Activated CD4-positive, alpha-beta memory T cell treated with anti-CD3 and anti-CD28 coated beads, Interleukin-2, amount 10 ng/mL, durations not matched to agents 7 days and 5 days (primary cell): ENCODE measurements around the gene PIK3R2. TPM values are rescaled to one million over a fixed set of nuclear protein-coding genes. Genes with fewer than 3 reads are reported as not detected.
A peak's percentile ranks its signal among the peaks of the same experiment; 100 is the strongest.

ENCODE experiments used
- CTCF ChIA-PET: fragments of 350-600 bp; sonication (Branson Sonifier 250); formaldehyde crosslinking; loops from one replicate; lab custom pipeline; 2021; ENCODE audit warnings: antibody characterized with exemption, inconsistent platforms; lab: Charles Lee
- POLR2A ChIA-PET: fragments of 350-600 bp; sonication (Branson Sonifier 250); formaldehyde crosslinking; loops from one replicate; lab custom pipeline; 2021; ENCODE audit warnings: antibody characterized with exemption; lab: Charles Lee
- DNase-seq: peaks from one replicate; pipeline ENCODE4 v3.0.0-alpha.2; 2020
- H3K27ac Mint-ChIP-seq: one replicate; pipeline ENCODE4 v1.8.0; 2021; ENCODE audit warnings: mild to moderate bottlenecking, mixed read lengths
- H3K27me3 Mint-ChIP-seq: one replicate; pipeline ENCODE4 v1.8.0; 2021; ENCODE audit warnings: mixed read lengths
- H3K36me3 Mint-ChIP-seq: one replicate; pipeline ENCODE4 v1.8.0; 2021; ENCODE audit warnings: low read depth, mixed read lengths
- H3K4me1 Mint-ChIP-seq: one replicate; pipeline ENCODE4 v1.8.0; 2021; ENCODE audit warnings: mixed read lengths
- H3K4me3 Mint-ChIP-seq: one replicate; pipeline ENCODE4 v1.8.0; 2021; ENCODE audit warnings: mild to moderate bottlenecking, mixed read lengths
- H3K9me3 Mint-ChIP-seq: one replicate; pipeline ENCODE4 v1.8.0; 2021; ENCODE audit warnings: mixed read lengths
- total RNA-seq, 2 experiments: library from RNA; stranded (reverse); gene quantifications; one replicate each; pipeline ENCODE4 v1.2.3, GENCODE V29; 2021

Gene PIK3R2
- total RNA-seq, 2 experiments from 2014 or later: 10.9 to 11.3 TPM

DNA sequence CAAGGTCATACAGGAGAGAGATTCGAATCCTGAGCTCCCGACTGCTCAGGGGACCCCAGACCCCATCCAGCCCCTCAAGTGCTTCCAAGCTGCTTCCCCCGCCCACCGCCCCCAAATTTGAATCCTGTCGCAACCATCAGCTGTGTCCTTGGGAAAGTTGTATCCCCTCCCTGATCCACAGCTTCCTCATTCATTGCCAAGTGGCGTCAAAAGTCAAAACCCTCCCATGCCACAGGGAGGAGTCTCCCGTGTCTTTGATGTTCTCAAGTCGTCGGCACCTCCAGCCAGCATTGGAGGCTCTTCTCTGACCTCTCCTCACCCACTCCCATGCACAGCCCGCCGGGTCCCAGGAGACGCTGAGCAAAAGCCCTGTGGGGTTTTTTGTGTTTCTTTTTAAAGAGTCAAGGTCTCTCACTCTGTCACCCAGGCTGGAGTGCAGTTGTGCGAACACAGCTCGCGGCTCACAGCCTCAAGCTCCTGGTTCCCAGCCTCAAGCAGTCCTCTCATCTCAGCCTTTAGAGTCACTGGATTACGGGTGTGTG, 17.8 kb downstream of the PIK3R2 start:
- Mint-ChIP-seq H3K27me3 (no peaks in the 10 kb centered on the region), H3K9me3 (no peaks in the 10 kb centered on the region), H3K27ac (no peak overlapping the region), H3K4me3 (no peak overlapping the region), H3K4me1 (peaks cover 26% of the 10 kb centered on the region), H3K36me3 (peaks cover 7% of the 10 kb centered on the region)
- DNase-seq: no peak
- ChIA-PET POLR2A (interaction anchor here (1.2 kb wide), 1 partner anchor 19 kb away, joined by 3 read pairs; no protein-coding TSS in a partner anchor), CTCF (interaction anchor here (0.7 to 1.8 kb wide), 5 partner anchors 22 to 59 kb away, joined by 3 to 7 read pairs (median 3); partner anchors contain the start of gene MPV17L2)

DNA sequence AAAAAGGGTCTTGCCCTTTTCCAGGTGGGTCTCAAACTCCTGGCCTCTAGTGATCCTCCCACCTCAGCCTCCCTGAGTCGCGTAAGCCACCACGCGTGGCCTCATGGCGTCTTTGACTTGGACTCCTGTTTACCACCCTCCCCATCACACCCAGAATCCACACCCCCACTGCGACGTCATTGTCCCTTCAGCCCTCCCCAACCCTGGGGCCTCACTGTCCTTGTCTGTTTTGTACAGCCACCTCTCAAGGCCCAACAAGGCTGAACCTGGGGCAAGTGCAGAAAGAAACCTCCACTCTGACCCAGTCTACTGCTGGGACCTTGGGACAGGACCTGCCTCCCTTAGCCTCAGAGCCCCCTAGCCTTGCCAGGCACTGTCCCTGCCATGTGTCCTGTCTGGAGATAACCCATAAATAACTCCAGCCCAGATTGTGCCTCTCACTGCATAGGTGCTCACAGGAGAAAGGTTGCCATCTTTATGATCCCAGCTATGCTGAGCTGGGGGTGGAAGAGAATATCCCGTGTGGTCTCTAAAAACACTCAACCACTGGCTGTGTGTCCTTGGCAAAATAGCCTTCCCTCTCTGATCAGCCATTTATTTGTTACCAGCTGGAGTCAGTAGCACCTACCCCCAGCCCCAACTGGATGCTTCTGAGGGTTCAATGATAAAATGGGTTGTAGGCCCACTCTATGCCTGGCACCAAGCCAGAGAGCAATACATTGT, 18.8 kb downstream of the PIK3R2 start:
- no peaks in the 10 kb centered on the region for H3K27me3 Mint-ChIP-seq
- ChIA-PET POLR2A (interaction anchor here (1.2 to 1.5 kb wide), 2 partner anchors 11 to 20 kb away, joined by 3 to 5 read pairs; no protein-coding TSS in a partner anchor), CTCF (interaction anchor here (0.7 to 1.8 kb wide), 3 partner anchors 52 to 60 kb away, joined by 3 to 7 read pairs (median 3); no protein-coding TSS in a partner anchor)
- H3K4me3 Mint-ChIP-seq: no peak overlapping the region
- peaks cover 26% of the 10 kb centered on the region for H3K4me1 Mint-ChIP-seq
- H3K36me3 Mint-ChIP-seq: peaks cover 8% of the 10 kb centered on the region
- no peak overlapping the region for H3K27ac Mint-ChIP-seq
- H3K9me3 Mint-ChIP-seq: no peaks in the 10 kb centered on the region
- no peak for DNase-seq

DNA sequence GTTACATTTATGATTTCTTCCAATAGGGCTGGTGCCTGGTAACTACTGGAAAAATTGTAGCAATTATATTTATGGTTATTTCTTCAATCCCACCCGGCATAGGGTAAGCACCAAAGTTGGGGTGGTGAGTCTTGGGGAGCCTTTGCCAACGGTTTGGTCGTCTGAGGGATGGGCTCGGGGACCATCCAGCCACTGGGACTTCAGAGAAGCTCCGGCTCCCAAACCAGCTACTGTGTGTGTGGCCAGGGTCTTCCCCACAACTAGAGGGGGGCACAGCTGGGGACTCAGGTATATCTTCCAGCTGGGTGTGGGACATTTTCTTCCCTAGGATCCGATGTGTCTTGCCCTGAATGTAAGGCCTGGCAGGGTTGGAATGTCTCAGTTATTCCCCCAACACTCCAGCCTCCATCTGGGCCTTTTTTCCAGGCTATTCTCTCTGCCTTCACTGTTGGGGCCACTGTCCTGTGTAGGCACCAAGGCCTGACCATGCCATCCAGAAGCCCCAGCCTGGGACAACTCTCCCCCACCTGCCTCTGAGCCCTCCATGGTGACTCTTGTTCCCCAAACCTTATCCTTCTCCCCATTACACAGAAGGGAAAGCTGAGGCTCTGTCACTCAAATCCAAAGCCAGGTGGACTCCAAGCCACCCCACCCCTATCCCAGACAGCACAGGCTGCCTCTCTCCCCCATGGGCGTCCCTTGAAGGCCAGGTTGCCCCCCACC, 19.5 kb downstream of the PIK3R2 start:
- DNase-seq: no peak
- Mint-ChIP-seq H3K36me3 (peaks cover 14% of the 10 kb centered on the region), H3K4me1 (peaks cover 26% of the 10 kb centered on the region), H3K27me3 (no peaks in the 10 kb centered on the region), H3K27ac (peak overlapping the region; percentile 31), H3K4me3 (peak overlapping the region; percentile 51), H3K9me3 (no peaks in the 10 kb centered on the region)
- ChIA-PET CTCF (no interaction called here), POLR2A (interaction anchor here (1.5 kb wide), 1 partner anchor 12 kb away, joined by 5 read pairs; no protein-coding TSS in a partner anchor)

DNA sequence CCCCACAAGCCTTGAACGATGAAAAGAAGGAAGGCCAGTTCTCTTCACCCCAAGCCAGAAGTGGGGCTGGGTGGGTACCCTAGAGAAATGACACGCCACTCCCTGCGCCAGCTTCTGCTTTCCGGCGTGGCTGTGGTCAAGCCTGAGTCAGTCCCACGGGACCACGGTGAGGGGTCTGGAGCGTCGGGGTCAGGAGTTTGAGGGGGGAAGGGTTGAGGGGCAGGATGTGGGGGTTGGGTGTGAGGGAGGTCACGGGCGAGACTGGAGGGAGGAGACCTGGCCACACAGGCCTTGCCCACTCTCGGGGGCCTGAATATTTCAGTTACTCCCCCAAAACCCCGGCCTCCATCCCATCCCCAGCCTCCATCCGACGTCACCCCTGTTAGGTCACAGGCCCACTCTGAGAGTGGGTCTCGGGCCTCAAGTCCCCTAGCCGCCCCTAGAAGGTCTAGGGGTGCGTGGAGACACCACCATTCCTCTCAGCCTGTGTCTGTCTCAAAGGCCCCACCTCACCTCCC, 20.1 kb downstream of the PIK3R2 start:
- ChIA-PET CTCF (no interaction called here), POLR2A (interaction anchor here (1.5 kb wide), 1 partner anchor 12 kb away, joined by 5 read pairs; no protein-coding TSS in a partner anchor)
- Mint-ChIP-seq H3K4me1 (peaks cover 26% of the 10 kb centered on the region), H3K9me3 (no peaks in the 10 kb centered on the region), H3K27ac (no peak overlapping the region), H3K4me3 (peak overlapping the region; percentile 85), H3K36me3 (peaks cover 17% of the 10 kb centered on the region), H3K27me3 (no peaks in the 10 kb centered on the region)
- no peak for DNase-seq

DNA sequence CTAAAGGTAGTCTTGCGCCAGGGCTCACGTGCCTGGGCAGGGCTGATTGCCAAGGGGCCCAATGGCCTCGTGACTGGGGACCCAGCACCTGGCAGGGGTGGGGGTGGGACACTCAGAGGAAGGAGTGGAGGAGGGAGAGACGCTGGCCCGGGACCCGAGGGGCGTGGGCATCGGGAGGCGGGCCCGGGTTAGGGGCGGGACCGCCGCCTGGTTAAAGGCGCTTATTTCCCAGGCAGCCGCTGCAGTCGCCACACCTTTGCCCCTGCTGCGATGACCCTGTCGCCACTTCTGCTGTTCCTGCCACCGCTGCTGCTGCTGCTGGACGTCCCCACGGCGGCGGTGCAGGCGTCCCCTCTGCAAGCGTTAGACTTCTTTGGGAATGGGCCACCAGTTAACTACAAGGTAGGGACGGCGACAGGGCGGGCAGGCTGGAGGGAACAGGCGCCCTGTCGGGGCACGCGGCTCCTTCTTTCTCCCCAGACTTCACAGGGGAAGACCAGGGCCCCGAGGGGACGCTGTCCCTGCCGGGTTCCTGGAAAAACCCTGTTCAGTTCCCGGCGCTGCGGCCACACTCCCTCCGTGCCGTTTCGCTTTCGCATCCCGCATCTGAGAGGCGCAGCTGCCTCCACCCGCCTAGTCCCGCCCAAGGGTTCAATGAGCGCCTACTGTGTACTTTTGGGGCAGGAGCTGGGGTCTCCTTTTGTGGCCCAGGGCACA, 20.8 kb downstream of the PIK3R2 start, which contains the start of gene IFI30:
IFI30 (plus strand) TSS at position 242 of the 717 bp plus-strand sequence; CDS start at position 271, 29 bp downstream.
- peak within 1 kb of the TSS; percentile 75 for H3K27ac Mint-ChIP-seq
- CTCF ChIA-PET: interaction anchor here (0.7 to 2.0 kb wide), 5 partner anchors 19 to 155 kb away, joined by 3 to 9 read pairs (median 3); partner anchors contain the start of gene MPV17L2
- POLR2A ChIA-PET: interaction anchor here (1.0 to 2.2 kb wide), 7 partner anchors 10 to 149 kb away, joined by 3 to 7 read pairs (median 4); partner anchors contain the start of genes IL12RB1 and LSM4
- H3K27me3 Mint-ChIP-seq: no peaks in the 10 kb centered on the region
- peak; percentile 72 for DNase-seq
- H3K9me3 Mint-ChIP-seq: no peaks in the 10 kb centered on the region
- H3K4me1 Mint-ChIP-seq: peaks cover 26% of the 10 kb centered on the region
- H3K4me3 Mint-ChIP-seq: peak within 1 kb of the TSS; percentile 85
- H3K36me3 Mint-ChIP-seq: peaks cover 18% of the 10 kb centered on the region

DNA sequence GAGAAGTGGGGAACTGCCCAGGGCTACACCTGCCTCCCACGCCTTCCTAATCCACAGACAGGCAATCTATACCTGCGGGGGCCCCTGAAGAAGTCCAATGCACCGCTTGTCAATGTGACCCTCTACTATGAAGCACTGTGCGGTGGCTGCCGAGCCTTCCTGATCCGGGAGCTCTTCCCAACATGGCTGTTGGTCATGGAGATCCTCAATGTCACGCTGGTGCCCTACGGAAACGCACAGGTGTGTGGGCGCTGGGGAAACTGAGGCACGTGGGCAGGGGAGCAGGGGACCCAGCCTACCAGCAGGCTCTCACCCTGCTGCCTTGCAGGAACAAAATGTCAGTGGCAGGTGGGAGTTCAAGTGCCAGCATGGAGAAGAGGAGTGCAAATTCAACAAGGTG, 22.0 kb downstream of the PIK3R2 start:
- H3K36me3 Mint-ChIP-seq: peaks cover 21% of the 10 kb centered on the region
- H3K27me3 Mint-ChIP-seq: no peaks in the 10 kb centered on the region
- CTCF ChIA-PET: interaction anchor here (1.2 to 2.0 kb wide), 4 partner anchors 15 to 154 kb away, joined by 3 to 9 read pairs (median 4); partner anchors contain the start of gene MPV17L2
- peak overlapping the region; percentile 85 for H3K4me3 Mint-ChIP-seq
- peak overlapping the region; percentile 26 for H3K27ac Mint-ChIP-seq
- peaks cover 26% of the 10 kb centered on the region for H3K4me1 Mint-ChIP-seq
- no peaks in the 10 kb centered on the region for H3K9me3 Mint-ChIP-seq
- POLR2A ChIA-PET: interaction anchor here (0.7 to 2.2 kb wide), 5 partner anchors 9 to 148 kb away, joined by 3 to 10 read pairs (median 7); partner anchors contain the start of gene LSM4
- DNase-seq: no peak

DNA sequence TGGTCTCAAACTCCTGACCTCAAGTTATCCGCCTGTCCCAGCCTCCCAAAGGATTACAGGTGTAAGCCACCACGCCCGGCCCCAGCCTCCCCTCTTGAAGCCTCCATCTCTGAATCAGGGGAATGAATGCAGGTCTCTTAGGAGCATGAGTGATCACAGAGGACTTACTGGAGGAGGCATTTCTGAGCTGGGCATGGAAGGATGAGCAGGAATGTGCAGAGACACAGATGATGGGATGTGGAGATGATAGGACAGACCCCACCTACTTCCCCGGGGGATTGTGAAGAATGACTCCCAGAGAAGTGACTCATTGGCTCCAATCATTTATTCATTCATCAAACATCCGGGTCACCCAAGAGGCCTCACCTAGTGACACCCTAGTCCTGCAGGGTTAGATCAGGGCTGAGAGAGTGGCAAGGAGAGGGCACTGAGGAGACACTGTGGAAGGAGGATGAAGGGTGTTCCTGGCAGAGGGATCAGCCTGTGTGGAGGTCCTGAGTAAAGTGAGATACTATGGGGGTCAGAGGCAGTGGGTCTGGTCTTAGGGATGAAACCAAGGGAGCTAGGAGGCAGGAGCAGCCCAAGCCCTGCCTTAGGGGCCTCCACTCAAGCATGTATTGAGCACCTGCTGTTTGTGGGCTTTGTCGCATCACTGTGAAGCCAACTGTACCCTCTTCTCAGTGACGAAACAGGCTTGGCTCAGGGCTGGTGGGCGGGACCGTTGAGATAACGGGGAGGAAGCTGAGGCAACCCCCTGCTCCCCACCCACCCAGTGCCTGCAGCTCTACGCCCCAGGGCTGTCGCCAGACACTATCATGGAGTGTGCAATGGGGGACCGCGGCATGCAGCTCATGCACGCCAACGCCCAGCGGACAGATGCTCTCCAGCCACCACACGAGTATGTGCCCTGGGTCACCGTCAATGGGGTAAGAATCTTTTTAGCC, 23.7 kb downstream of the PIK3R2 start:
- POLR2A ChIA-PET: interaction anchor here (1.5 kb wide), 1 partner anchor 25 kb away, joined by 3 read pairs; no protein-coding TSS in a partner anchor
- no peak overlapping the region for H3K4me3 Mint-ChIP-seq
- no peak for DNase-seq

DNA sequence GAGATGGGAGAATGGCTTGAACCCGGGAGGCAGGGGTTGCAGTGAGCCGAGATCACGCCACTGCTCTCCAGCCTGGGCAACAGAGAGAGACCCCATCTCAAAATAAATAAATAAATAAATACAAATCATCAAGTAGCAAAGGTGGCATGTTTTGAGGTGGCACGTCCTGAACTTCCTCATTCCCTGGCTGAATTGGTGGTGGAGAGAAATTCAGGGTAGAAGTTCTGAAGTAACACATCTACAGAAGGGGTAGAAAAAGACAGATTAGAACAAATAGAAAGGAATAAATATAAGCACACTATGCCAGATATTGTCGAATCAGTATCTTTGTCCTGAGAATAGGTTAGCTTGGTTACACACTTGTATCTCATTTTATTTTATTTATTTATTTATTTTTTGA, 27.0 kb downstream of the PIK3R2 start:
- CTCF ChIA-PET: interaction anchor here (1.2 kb wide), 1 partner anchor 172 kb away, joined by 3 read pairs; the partner anchor contains the start of gene ARRDC2
- H3K36me3 Mint-ChIP-seq: peaks cover 21% of the 10 kb centered on the region
- POLR2A ChIA-PET: no interaction called here
- H3K9me3 Mint-ChIP-seq: no peaks in the 10 kb centered on the region
- DNase-seq: no peak
- no peak overlapping the region for H3K27ac Mint-ChIP-seq
- peaks cover 6% of the 10 kb centered on the region for H3K4me1 Mint-ChIP-seq
- H3K27me3 Mint-ChIP-seq: no peaks in the 10 kb centered on the region
- no peak overlapping the region for H3K4me3 Mint-ChIP-seq

More for the DNA sequence above, 23.7 kb downstream of the PIK3R2 start:
- CTCF ChIA-PET: interaction anchor here (0.6 to 1.7 kb wide), 3 partner anchors 9 to 85 kb away, joined by 3 to 7 read pairs (median 4); partner anchors contain the start of gene MPV17L2
- Mint-ChIP-seq H3K9me3 (no peaks in the 10 kb centered on the region), H3K4me1 (peaks cover 26% of the 10 kb centered on the region), H3K27ac (no peak overlapping the region), H3K36me3 (peaks cover 21% of the 10 kb centered on the region), H3K27me3 (no peaks in the 10 kb centered on the region)

DNA sequence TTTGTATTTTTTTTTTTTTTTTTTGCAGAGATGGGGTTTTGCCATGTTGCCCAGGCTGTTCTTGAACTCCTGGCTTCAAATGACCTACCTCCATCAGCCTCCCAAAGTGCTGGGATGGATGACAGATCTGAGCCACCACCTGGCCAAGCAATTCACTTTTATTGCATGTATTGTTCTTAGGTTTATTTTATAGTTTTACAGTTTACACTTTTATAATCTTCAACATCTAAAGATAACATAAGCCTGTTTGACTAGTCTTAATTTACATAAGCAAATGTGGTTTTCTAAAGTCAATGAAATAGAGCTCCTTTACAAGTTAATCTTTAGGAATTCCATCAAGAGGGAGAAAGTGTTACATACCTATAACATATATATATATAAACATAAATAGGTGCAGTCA, 30.6 kb downstream of the PIK3R2 start:
- H3K9me3 Mint-ChIP-seq: no peaks in the 10 kb centered on the region
- peaks cover 3% of the 10 kb centered on the region for H3K36me3 Mint-ChIP-seq

DNA sequence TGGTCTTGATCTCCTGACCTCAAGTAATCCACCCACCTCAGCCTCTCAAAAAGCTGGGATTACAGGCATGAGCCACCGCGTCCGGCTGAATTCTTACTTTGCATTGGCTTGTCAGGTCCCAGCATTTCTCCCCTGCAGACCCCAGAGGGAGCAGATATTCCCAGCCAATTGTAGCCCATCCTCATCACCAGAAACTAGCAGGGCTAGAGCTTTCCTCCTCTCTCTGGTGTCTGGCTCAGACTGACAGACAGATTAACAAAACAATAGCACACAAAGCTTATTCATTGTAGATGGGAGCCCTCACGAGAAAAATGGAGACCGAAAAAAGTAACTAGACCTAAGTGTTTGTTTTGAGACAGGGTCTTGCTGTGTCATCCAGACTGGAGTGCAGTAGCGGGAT, 32.6 kb downstream of the PIK3R2 start:
- Mint-ChIP-seq H3K36me3 (no peaks in the 10 kb centered on the region), H3K27me3 (no peaks in the 10 kb centered on the region), H3K4me1 (no peaks in the 10 kb centered on the region), H3K27ac (no peak overlapping the region), H3K4me3 (no peak overlapping the region), H3K9me3 (no peaks in the 10 kb centered on the region)
- CTCF ChIA-PET: interaction anchor here (0.6 kb wide), 1 partner anchor 209 kb away, joined by 3 read pairs; no protein-coding TSS in a partner anchor
- POLR2A ChIA-PET: interaction anchor here (2.1 to 2.6 kb wide), 2 partner anchors 10 to 11 kb away, joined by 7 to 10 read pairs; no protein-coding TSS in a partner anchor
- DNase-seq: no peak

More for the DNA sequence above, 30.6 kb downstream of the PIK3R2 start:
- Mint-ChIP-seq H3K4me1 (no peaks in the 10 kb centered on the region), H3K27ac (no peak overlapping the region), H3K27me3 (no peaks in the 10 kb centered on the region), H3K4me3 (no peak overlapping the region)
- DNase-seq: no peak
- ChIA-PET POLR2A (interaction anchor here (2.6 kb wide), 1 partner anchor 8 kb away, joined by 10 read pairs; no protein-coding TSS in a partner anchor), CTCF (interaction anchor here (0.6 to 1.9 kb wide), 4 partner anchors 8 to 251 kb away, joined by 3 to 7 read pairs (median 4); partner anchors contain the start of gene CCDC124)
